Lower leg skin (tissue), 4 donors: ENCODE measurements around the gene AK5. TPM values are rescaled to one million over a fixed set of nuclear protein-coding genes. Genes with fewer than 3 reads are reported as not detected.
"Not testable (repeated sequence)": the region's sequence is repeated elsewhere in the genome, so short reads cannot be mapped to it uniquely, and the experiment has no call there.

ENCODE experiments used
- DNase-seq, 2 donors: peaks; one replicate each; pipeline ENCODE4 v3.0.0-alpha.2; 2019; ENCODE audit warnings: low spot score in 2 of 2
- H3K4me3 ChIP-seq: fragments of 200-600 bp; sonication (generic); 2 replicates; pipeline ENCODE4 v1.5.1; 2017; ENCODE audit warnings: mild to moderate bottlenecking, low read depth; ENCODE audit not compliant: poor library complexity, severe bottlenecking
- POLR2A ChIP-seq, 2 donors: fragments of 450-650 bp; IDR thresholded peaks; one replicate each; pipeline ENCODE4 v1.6.1; 2016 to 2017; ENCODE audit warnings: antibody characterized with exemption in 2 of 2, mild to moderate bottlenecking in 1 of 2, moderate library complexity in 1 of 2
- WGBS, 2 donors: methylation state at CpG; one replicate each; pipeline ENCODE4 v1.1.5; 2018; 5-methylcytosine and 5-hydroxymethylcytosine counted together
- intact Hi-C: fragments of 100-400 bp; cut with DNase I; formaldehyde crosslinking; loops from one replicate; pipeline ENCODE4 v1.15.0; 2023; ENCODE audit warnings: low total_unique reads
- total RNA-seq, 4 donors: library from RNA; depleted of rRNA; stranded (reverse); fragments of >200 nt; gene quantifications; one replicate each; pipeline ENCODE4 v1.1.0, GENCODE V29; 2016
- TF ChIP-seq, protein P1 (sequence below), 3 donors: fragments of 450-650 bp; IDR thresholded peaks; one replicate each; pipeline ENCODE4 v1.5.1; 2016; ENCODE audit warnings: antibody characterized with exemption in 3 of 3, mild to moderate bottlenecking in 3 of 3, moderate library complexity in 2 of 3

Gene AK5
- total RNA-seq, 4 donors from 2014 or later = 0.08 to 2.6 (median 1.7) TPM

DNA sequence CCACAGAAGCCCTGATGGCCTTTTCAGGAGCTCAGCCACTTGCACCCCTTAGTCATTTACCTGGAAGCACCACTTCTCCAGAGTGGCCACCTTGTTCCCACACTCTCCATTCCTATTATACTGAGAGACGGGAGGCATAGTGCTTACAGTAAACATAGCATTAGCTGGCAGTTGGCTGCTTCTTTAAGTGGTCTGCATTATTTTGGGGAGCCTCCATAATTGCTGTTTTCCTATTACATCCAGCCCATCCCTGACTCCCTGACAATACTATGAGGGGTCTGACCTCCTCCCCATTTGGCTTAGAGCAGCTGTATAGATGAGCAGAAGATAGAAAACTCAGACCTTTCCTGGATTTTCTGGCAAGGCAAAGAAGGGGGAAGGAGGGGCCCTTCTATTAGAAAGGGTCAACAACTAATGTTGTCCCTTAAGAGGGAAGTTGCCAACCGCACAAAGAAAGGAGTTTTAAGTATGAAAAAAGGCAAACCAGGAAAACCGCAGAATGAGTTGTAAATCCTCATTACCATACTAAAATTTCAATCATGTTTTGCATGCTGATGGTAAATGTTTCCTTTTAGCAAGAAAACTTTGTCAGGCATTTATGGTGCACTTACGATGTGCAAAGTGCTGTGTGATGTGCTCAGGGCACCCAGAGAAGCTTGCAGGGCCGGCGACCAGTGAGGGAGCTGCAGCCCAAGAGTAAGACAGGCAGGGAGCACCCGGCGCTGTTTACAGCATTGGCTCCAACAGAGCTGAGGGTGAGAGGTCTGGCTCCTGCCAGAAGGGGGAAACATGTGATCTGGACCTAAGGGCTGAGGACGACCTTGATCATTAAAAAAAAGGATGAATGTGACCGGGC lies 233.3 kb downstream of the AK5 start:
- no peak overlapping the region for H3K4me3 ChIP-seq
- intact Hi-C loops = no loop called here
- 53 to 57% methylated on average over 10 of the region's 10 CpGs for WGBS, 2 donors
- DNase-seq = no peak
- no peak for TF ChIP-seq POLR2A (IDR thresholded peaks at IDR 0.05)
- TF ChIP-seq, protein P1, sequence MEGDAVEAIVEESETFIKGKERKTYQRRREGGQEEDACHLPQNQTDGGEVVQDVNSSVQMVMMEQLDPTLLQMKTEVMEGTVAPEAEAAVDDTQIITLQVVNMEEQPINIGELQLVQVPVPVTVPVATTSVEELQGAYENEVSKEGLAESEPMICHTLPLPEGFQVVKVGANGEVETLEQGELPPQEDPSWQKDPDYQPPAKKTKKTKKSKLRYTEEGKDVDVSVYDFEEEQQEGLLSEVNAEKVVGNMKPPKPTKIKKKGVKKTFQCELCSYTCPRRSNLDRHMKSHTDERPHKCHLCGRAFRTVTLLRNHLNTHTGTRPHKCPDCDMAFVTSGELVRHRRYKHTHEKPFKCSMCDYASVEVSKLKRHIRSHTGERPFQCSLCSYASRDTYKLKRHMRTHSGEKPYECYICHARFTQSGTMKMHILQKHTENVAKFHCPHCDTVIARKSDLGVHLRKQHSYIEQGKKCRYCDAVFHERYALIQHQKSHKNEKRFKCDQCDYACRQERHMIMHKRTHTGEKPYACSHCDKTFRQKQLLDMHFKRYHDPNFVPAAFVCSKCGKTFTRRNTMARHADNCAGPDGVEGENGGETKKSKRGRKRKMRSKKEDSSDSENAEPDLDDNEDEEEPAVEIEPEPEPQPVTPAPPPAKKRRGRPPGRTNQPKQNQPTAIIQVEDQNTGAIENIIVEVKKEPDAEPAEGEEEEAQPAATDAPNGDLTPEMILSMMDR (IDR thresholded peaks at IDR 0.05) = no peak

DNA sequence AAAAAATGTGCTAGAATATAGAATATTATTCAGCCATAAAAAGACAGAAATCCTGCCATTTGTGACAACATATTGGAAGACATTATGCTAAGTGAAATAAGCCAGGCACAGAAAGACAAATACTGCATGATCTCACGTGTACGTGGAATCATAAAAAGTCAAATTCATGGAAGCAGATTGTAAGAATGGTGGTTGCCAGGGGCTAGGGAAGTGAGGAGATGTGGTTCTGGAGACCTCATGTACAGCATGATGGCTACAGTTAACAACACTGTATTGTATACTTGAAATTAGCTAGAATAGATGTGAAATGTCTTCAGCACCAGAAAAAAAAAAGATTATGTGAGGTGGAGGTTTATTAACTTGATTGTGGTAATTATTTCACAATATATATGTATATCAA lies 234.3 kb downstream of the AK5 start:
- WGBS, 2 donors = 81 to 84% methylated on average over 2 of the region's 2 CpGs
- DNase-seq = no peak
- H3K4me3 ChIP-seq = no peak overlapping the region
- TF ChIP-seq, protein P1 (IDR thresholded peaks at IDR 0.05) = no peak
- TF ChIP-seq POLR2A (IDR thresholded peaks at IDR 0.05) = no peak
- intact Hi-C loops = no loop called here

DNA sequence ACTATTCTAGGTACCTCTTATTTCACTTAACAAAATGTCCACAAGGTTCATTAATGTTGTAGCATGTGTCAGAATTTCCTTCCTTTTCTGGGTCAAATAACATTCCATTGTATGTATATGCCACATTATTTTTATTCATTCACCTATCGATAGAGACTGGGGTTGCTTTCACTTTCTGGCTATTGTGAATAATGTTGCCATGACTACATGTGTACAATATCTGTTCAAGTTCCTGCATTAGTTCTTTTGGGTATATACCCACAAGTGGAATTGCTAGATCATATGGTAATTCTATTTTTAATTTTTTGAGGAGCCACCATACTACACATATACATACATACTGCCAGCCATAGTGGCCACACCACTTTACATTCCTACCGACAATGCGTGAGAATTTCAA lies 242.2 kb downstream of the AK5 start:
- H3K4me3 ChIP-seq = no peak overlapping the region
- no peak for TF ChIP-seq POLR2A (IDR thresholded peaks at IDR 0.05)
- TF ChIP-seq, protein P1 (IDR thresholded peaks at IDR 0.05) = no peak
- WGBS, 2 donors = 87 to 96% methylated on average over 3 of the region's 3 CpGs
- DNase-seq = no peak
- intact Hi-C loops = no loop called here

DNA sequence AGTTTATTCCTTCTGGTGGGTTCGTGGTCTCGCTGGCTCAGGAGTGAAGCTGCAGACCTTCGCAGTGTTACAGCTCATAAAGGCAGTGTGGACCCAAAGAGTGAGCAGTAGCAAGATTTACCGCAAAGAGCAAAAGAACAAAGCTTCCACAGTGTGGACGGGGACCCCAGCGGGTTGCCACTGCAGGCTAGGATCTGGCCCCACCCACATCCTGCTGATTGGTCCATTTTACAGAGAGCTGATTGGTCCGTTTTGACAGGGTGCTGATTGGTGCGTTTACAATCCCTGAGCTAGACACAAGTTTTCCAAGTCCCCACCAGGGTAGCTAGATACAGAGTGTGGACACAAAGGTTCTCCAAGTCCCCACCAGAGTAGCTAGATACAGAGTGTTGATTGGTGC lies 249.3 kb downstream of the AK5 start:
- 96 to 97% methylated on average over 8 of the region's 8 CpGs for WGBS, 2 donors
- intact Hi-C loops = loop anchor here (10.0 kb wide), 1 partner anchor 386 kb away; no protein-coding TSS in a partner anchor
- not testable (repeated sequence) for H3K4me3 ChIP-seq, DNase-seq

DNA sequence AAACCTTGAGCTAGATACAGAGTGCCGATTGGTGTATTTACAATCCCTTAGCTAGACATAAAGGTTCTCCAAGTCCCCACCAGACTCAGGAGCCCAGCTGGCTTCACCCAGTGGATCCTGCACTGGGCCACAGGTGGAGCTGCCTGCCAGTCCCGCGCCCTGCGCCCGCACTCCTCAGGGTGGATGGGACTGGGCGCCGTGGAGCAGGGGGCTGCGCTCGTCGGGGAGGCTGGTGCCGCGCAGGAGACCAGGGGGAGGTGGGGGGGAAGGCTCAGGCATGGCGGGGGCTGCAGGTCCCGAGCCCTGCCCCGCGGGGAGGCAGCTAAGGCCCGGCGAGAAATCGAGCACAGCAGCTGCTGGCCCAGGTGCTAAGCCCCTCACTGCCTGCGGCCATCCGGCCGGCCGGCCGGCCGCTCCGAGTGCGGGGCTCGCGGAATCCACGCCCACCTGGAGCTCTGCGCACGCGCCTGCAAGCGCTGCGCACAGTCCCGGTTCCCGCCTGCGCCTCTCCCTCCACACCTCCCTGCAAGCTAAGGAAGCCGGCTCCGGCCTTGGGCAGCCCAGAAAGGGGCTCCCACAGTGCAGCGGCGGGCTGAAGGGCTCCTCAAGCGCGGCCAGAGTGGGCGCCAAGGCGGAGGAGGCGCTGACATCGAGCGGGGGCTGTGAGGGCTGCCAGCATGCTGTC lies 249.9 kb downstream of the AK5 start:
- 95 to 98% methylated on average over 21 to 43 of the region's 49 CpGs for WGBS, 2 donors
- intact Hi-C loops = loop anchor here (10.0 kb wide), 1 partner anchor 387 kb away; no protein-coding TSS in a partner anchor
- not testable (repeated sequence) for DNase-seq, H3K4me3 ChIP-seq

DNA sequence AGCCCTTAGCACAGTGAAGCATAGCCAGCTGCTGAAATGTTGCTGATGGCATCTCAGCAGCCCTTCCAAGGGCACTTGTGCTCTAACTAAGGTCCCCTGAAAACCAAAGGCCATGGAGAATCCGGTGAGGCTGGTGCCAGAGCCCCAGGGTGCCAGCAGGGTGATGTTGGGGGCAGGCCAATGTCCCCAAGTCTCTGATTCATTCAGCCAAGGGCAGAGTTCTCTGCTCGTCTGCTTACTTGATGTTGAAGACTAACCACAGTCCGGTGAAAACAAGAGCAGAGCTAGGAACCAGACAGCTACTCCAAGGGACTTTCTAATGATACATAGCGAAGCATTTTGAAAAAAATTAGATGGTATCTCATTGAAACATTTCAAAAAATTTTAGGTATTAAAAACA lies 250.8 kb downstream of the AK5 start:
- 87 to 89% methylated on average over 4 of the region's 4 CpGs for whole genome bisulfite sequencing, 2 donors
- no peak overlapping the region for H3K4me3 ChIP-seq
- TF ChIP-seq, protein P1 (IDR thresholded peaks at IDR 0.05) = no peak
- no peak for TF ChIP-seq POLR2A (IDR thresholded peaks at IDR 0.05)
- intact Hi-C loops = loop anchor here (10.0 kb wide), 1 partner anchor 388 kb away; no protein-coding TSS in a partner anchor
- no peak for DNase-seq
